ENCODE data around the gene GRSF1.

GRSF1 gene

GRCh38 chr4:70838666-70839588 is 763 bp downstream of the GRSF1 start:
- peaks cover 2% of the 10 kb centered on the region; the same call in 1 of the 2 replicates for H3K36me3 ChIP-seq (ENCODE audit: control insufficient read depth, insufficient read depth, low read length)
- no peaks in the 10 kb centered on the region for H3K27me3 ChIP-seq (replicated peaks; ENCODE audit: control insufficient read depth, insufficient read depth, low read length)
- TF ChIP-seq, protein P1, sequence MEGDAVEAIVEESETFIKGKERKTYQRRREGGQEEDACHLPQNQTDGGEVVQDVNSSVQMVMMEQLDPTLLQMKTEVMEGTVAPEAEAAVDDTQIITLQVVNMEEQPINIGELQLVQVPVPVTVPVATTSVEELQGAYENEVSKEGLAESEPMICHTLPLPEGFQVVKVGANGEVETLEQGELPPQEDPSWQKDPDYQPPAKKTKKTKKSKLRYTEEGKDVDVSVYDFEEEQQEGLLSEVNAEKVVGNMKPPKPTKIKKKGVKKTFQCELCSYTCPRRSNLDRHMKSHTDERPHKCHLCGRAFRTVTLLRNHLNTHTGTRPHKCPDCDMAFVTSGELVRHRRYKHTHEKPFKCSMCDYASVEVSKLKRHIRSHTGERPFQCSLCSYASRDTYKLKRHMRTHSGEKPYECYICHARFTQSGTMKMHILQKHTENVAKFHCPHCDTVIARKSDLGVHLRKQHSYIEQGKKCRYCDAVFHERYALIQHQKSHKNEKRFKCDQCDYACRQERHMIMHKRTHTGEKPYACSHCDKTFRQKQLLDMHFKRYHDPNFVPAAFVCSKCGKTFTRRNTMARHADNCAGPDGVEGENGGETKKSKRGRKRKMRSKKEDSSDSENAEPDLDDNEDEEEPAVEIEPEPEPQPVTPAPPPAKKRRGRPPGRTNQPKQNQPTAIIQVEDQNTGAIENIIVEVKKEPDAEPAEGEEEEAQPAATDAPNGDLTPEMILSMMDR (IDR thresholded peaks at IDR 0.05; ENCODE audit: insufficient read depth, low read length, poor library complexity, severe bottlenecking), result no peak
- peak; percentile 89 for DNase-seq (ENCODE audit: extremely low read depth, insufficient read length)
- H3K4me3 ChIP-seq (replicated peaks; ENCODE audit: low read depth, low read length), result peak overlapping the region; percentile 78

DNA sequence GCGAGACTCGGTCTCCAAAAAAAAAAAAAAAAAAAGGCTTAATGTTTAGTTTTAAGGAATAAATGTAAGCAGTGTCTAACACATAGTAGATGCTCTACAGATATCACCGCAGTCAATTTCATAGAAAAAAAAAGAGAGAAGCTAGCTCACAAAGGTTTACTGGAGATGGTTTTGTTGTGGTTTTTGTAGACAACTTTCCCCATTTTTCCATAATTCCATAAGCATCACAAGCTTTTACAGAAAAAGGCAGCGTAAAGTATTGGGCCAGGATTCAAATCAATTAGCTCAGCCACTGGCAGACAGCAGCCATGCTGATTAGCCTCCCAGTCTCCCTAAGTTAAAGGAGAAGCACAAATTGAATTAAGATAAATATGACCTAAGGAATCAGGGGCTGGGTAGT is 1.5 kb downstream of the GRSF1 start:
- Histone ChIP-seq H3K27me3 (replicated peaks; ENCODE audit: control insufficient read depth, insufficient read depth, low read length) (no peaks in the 10 kb centered on the region), H3K36me3 (ENCODE audit: control insufficient read depth, insufficient read depth, low read length) (peaks cover 2% of the 10 kb centered on the region; the same call in 1 of the 2 replicates), H3K4me3 (replicated peaks; ENCODE audit: low read depth, low read length) (peak overlapping the region; percentile 78)
- no peak for DNase-seq (ENCODE audit: extremely low read depth, insufficient read length)
- TF ChIP-seq, protein P1 (IDR thresholded peaks at IDR 0.05; ENCODE audit: insufficient read depth, low read length, poor library complexity, severe bottlenecking), result no peak

DNA sequence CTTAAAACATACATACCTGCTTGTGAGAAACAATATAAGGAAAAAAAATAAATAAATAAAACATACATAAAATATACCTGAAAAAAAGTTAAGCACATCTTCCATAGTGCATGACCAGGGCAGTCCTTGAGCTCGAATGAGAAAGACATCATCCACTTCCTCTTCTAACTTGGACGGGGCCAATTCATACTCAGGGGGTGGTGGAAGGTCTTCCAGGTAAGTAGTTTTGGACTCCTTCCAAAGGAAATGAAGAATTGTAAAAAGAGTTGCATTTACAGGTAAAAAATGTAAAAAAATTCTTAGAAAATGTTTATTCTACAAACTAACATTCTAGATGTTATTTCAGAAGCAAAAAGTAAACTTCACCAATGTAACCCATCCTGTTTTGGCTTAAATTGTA is 3.6 kb downstream of the GRSF1 start:
- H3K36me3 ChIP-seq (ENCODE audit: control insufficient read depth, insufficient read depth, low read length), result peaks cover 5% of the 10 kb centered on the region
- H3K4me3 ChIP-seq (replicated peaks; ENCODE audit: low read depth, low read length), result no peak overlapping the region
- H3K27me3 ChIP-seq (replicated peaks; ENCODE audit: control insufficient read depth, insufficient read depth, low read length), result no peaks in the 10 kb centered on the region
- no peak for DNase-seq (ENCODE audit: extremely low read depth, insufficient read length)
- TF ChIP-seq, protein P1 (IDR thresholded peaks at IDR 0.05; ENCODE audit: insufficient read depth, low read length, poor library complexity, severe bottlenecking), result no peak

- H3K4me3 ChIP-seq (replicated peaks; ENCODE audit: low read depth, low read length), result no peak overlapping the region
- H3K27me3 ChIP-seq (replicated peaks; ENCODE audit: control insufficient read depth, insufficient read depth, low read length), result no peaks in the 10 kb centered on the region
- peaks cover 9% of the 10 kb centered on the region for H3K36me3 ChIP-seq (ENCODE audit: control insufficient read depth, insufficient read depth, low read length)
- TF ChIP-seq, protein P1 (IDR thresholded peaks at IDR 0.05; ENCODE audit: insufficient read depth, low read length, poor library complexity, severe bottlenecking), result no peak
- DNase-seq (ENCODE audit: extremely low read depth, insufficient read length), result no peak
Measured at GRCh38 chr4:70833675-70834074, 6.0 kb downstream of the GRSF1 start.

DNA sequence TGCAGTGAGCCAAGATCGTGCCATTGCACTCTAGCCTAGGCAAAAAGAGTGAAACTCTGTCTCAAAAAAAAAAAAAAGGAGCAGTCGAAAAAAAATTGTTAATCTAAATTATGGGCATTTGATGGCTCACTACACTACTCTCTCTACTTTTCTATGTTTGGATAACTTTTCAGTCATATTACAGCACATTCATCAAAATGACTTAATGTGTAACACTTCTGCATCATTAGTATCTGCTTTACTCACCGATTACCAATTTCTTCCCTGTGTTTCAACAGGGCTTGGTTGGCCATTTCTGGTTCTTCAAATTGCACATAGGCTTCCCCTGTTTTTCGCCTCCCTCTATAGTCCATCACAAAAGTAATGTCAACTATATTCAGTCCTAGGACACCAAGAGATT is 8.4 kb downstream of the GRSF1 start:
- H3K4me3 ChIP-seq (replicated peaks; ENCODE audit: low read depth, low read length), result no peak overlapping the region
- no peak for DNase-seq (ENCODE audit: extremely low read depth, insufficient read length)
- no peaks in the 10 kb centered on the region for H3K27me3 ChIP-seq (replicated peaks; ENCODE audit: control insufficient read depth, insufficient read depth, low read length)
- H3K36me3 ChIP-seq (ENCODE audit: control insufficient read depth, insufficient read depth, low read length), result peaks cover 9% of the 10 kb centered on the region
- TF ChIP-seq, protein P1 (IDR thresholded peaks at IDR 0.05; ENCODE audit: insufficient read depth, low read length, poor library complexity, severe bottlenecking), result no peak
